ENCODE measurements around the gene SLC5A10.

Gene SLC5A10

DNA sequence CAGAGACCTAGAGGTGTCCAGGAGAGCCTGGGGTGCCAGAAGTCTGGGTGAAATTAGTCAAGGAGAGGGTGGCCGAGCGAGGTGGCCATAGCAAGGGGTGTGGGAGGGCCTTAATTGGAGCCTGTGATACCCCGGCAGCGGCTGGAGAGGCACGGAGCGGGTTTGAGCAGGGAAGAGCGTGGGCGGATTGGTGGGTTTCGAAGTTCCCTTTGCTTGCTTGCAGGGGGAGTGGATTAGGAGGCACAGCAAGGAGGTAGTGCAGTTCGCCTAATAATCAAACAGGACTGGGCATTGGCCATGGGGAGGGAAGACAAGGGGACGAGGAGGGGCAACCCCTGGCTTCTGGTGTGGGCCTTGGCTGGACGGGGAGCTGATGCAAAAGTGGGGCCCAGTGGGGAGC lies 58.0 kb downstream of the SLC5A10 start:
- POLR2A ChIA-PET: no interaction called here
- no peak for DNase-seq (ENCODE audit: extremely low spot score)
- TF ChIP-seq, protein P1, sequence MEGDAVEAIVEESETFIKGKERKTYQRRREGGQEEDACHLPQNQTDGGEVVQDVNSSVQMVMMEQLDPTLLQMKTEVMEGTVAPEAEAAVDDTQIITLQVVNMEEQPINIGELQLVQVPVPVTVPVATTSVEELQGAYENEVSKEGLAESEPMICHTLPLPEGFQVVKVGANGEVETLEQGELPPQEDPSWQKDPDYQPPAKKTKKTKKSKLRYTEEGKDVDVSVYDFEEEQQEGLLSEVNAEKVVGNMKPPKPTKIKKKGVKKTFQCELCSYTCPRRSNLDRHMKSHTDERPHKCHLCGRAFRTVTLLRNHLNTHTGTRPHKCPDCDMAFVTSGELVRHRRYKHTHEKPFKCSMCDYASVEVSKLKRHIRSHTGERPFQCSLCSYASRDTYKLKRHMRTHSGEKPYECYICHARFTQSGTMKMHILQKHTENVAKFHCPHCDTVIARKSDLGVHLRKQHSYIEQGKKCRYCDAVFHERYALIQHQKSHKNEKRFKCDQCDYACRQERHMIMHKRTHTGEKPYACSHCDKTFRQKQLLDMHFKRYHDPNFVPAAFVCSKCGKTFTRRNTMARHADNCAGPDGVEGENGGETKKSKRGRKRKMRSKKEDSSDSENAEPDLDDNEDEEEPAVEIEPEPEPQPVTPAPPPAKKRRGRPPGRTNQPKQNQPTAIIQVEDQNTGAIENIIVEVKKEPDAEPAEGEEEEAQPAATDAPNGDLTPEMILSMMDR (IDR thresholded peaks at IDR 0.05; ENCODE audit: control extremely low read depth, extremely low read depth, low read depth, missing control alignments): no peak

DNA sequence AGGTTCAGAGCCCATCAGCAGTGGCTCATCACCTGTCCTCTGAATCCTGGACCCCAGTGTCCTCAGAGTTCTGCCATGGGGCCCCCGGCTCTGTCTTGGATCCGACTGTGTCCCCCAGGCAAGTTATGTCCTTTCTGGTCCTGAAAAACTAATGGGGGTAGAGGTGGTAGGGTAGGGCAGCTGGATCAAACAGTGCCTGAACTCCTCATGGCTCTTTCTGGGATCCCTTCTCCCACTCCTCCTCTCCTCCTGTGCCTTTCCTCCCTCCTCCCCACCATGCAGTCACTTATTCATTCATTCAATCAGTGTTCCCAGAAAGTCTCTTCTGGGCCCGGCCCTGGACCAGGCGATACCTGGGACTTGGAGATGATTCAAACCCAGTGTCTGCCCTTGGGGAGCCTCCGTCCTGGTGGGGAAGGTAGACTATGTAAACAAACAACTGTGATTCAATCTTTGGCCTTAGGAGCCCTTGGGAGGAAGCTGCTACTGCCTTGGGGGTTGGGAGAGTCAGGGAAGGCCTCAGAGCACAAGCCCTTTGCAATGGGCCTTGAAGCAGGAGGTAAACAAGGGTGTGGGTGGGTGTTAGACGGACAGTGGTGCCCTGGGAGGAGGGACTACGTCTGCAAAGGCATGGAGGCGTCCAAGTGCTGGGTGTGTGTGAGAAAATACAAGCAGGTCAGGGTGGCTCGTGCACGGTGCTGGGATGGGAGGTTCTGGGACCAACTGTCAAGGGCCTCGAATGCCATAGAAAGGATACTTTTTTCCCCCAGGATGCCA lies 59.0 kb downstream of the SLC5A10 start:
- POLR2A ChIA-PET: no interaction called here
- CTCF ChIA-PET: interaction anchor here (1.7 kb wide), 1 partner anchor 12 kb away, joined by 4 read pairs; no protein-coding TSS in a partner anchor

More for the DNA sequence above, 58.0 kb downstream of the SLC5A10 start:
- CTCF ChIA-PET: interaction anchor here (1.7 kb wide), 1 partner anchor 11 kb away, joined by 4 read pairs; no protein-coding TSS in a partner anchor

DNA sequence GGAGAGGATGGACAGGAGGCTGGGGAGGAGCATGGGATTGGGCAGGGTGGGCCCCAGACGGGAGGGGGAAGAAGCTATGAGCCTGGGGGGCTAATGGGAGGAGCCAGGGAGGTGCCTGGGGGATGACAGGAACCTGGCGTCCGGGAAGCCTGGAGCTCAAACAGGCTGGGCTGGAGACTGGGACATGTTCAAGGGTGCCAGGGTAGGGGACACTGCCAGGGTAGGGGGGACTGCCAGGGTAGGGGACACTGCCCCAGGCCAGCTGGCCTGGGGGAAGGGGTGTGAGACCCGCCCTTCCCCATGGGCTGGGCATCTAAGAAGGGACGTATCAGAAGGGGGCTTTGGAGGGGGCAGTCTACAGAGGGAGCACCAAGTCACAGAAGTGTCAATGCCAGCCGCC lies 59.6 kb downstream of the SLC5A10 start:
- DNase-seq (ENCODE audit: extremely low spot score): no peak
- TF ChIP-seq, protein P1 (IDR thresholded peaks at IDR 0.05; ENCODE audit: control extremely low read depth, extremely low read depth, low read depth, missing control alignments): no peak
- CTCF ChIA-PET: interaction anchor here (0.7 kb wide), 1 partner anchor 51 kb away, joined by 3 read pairs; no protein-coding TSS in a partner anchor
- POLR2A ChIA-PET: interaction anchor here (0.6 kb wide), 1 partner anchor 768 kb away, joined by 5 read pairs; no protein-coding TSS in a partner anchor

More for the DNA sequence above, 59.0 kb downstream of the SLC5A10 start:
- no peak for DNase-seq (ENCODE audit: extremely low spot score)
- TF ChIP-seq, protein P1 (IDR thresholded peaks at IDR 0.05; ENCODE audit: control extremely low read depth, extremely low read depth, low read depth, missing control alignments): no peak

DNA sequence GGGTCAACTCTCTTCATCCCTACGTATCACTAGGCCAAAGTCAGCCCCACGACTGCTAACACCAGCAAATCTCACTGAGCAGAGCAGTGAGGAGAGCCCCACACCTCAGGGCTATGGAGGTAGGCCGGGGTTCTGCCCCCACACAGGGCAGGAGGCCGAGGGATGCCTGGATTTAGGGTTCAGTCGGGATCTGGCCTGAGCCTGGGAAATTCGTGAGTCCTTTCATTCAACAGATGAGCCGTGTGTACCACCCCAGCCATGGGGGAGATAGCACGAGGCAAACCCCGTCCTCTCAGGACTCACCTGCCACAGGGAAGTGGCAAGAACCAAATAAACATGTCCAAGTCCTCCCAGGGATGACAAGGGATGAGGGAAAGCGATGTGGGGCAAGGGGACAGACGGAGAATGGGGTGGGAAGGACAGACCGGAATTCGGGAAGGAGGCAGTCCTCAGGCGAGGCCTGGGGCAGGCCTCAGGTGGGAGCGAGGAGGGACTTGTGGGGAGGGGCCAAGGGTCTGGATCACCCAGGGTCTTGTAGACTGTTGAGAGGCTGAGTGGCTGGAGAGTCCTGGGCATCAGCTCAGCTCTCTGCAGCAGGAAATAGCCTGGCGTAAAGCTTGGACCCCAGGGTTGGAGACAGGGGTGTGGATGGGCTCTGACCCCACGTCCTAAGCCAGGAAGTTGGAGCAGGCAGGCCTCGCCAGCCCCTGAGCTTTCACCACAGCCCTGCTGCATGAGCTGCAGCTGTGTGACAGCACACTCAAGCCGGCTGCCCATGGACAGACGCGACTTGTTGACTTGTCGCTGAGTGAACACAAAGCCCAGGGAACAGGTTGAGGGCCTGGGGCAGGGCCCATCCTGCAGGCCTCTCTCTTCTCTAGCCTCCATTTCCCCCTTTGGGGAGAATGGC lies 60.5 kb downstream of the SLC5A10 start:
- ChIA-PET CTCF (interaction anchor here (0.7 kb wide), 1 partner anchor 51 kb away, joined by 3 read pairs; no protein-coding TSS in a partner anchor), POLR2A (no interaction called here)
- TF ChIP-seq, protein P1 (IDR thresholded peaks at IDR 0.05; ENCODE audit: control extremely low read depth, extremely low read depth, low read depth, missing control alignments): no peak
- no peak for DNase-seq (ENCODE audit: extremely low spot score)

DNA sequence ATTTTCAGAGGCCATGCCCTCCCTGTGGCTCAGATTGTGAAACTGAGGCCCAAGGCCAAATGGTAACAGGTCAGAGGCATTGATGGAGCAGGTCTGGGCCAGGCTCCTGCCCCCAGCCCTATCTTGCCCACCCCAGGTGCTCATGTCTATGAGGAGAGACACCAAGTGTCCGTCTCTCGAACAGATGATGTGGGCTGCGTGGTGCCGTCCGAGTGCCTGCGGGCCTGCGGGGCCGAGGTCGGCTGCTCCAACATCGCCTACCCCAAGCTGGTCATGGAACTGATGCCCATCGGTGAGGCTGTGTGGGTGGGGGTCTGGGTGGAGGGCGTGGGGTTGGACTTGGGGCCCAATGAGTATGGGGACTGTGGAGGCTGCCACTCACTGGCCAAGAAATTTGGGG lies 61.3 kb downstream of the SLC5A10 start:
- TF ChIP-seq, protein P1 (IDR thresholded peaks at IDR 0.05; ENCODE audit: control extremely low read depth, extremely low read depth, low read depth, missing control alignments): no peak
- CTCF ChIA-PET: no interaction called here
- DNase-seq (ENCODE audit: extremely low spot score): no peak
- POLR2A ChIA-PET: no interaction called here

All from GM10248 (cell line).